Esophagus muscularis mucosa (tissue), 4 donors: ENCODE results near the gene LGALS7B. TPM values are rescaled to one million over a fixed set of nuclear protein-coding genes. Genes with fewer than 3 reads are reported as not detected.

ENCODE experiments used
- DNase-seq: peaks from one replicate; pipeline ENCODE4 v3.0.0-alpha.2; 2017; ENCODE audit errors: extremely low spot score
- H3K27ac ChIP-seq, 4 donors: fragments of 200-600 bp; sonication (generic); replicated peaks in 1 of 4; 1 replicate in 3 of 4; 2 replicates in 1 of 4; pipeline ENCODE4 v1.5.1; 2016 to 2019; ENCODE audit warnings: mild to moderate bottlenecking in 1 of 4
- H3K27me3 ChIP-seq, 4 donors: fragments of 200-600 bp; sonication (generic); one replicate each; pipeline versions ENCODE4 v1.5.1 to v1.6.0; 2016 to 2019
- H3K36me3 ChIP-seq, 4 donors: fragments of 200-600 bp; sonication (generic); one replicate each; pipeline ENCODE4 v1.5.1; 2016 to 2019
- H3K4me1 ChIP-seq, 4 donors: fragments of 200-600 bp; sonication (generic); one replicate each; pipeline ENCODE4 v1.5.1; 2016 to 2019
- H3K4me3 ChIP-seq, 4 donors: fragments of 200-600 bp; sonication (generic); 1 replicate in 2 of 4; 2 replicates in 2 of 4; pipeline ENCODE4 v1.5.1; 2016 to 2019; ENCODE audit warnings: mild to moderate bottlenecking in 4 of 4, moderate library complexity in 1 of 4
- H3K9me3 ChIP-seq, 4 donors: fragments of 200-600 bp; sonication (generic); 1 replicate in 3 of 4; 2 replicates in 1 of 4; pipeline ENCODE4 v1.5.1; 2016 to 2019
- EP300 ChIP-seq: sonication (generic); formaldehyde crosslinking; IDR thresholded peaks from one replicate; pipeline ENCODE4 v1.6.1; 2017; ENCODE audit warnings: antibody characterized with exemption
- POLR2A ChIP-seq: fragments of 450-650 bp; IDR thresholded peaks from one replicate; pipeline ENCODE4 v1.6.1; 2017; ENCODE audit warnings: antibody characterized with exemption, moderate library complexity, mild to moderate bottlenecking, low read depth
- POLR2AphosphoS5 ChIP-seq, 2 donors: sonication (generic); formaldehyde crosslinking; IDR thresholded peaks; one replicate each; pipeline ENCODE4 v1.6.1; 2017; ENCODE audit warnings: antibody characterized with exemption in 2 of 2
- WGBS: methylation state at CpG from one replicate; pipeline ENCODE4 v1.1.5; 2018; 5-methylcytosine and 5-hydroxymethylcytosine counted together
- intact Hi-C: fragments of 100-400 bp; cut with DNase I; formaldehyde crosslinking; loops from one replicate; pipeline ENCODE4 v1.15.1; 2023
- total RNA-seq, 4 donors: library from RNA; depleted of rRNA; stranded (reverse); fragments of >200 nt; gene quantifications; one replicate each; pipeline versions ENCODE4 v1.1.0 to v1.2.1, GENCODE V29; 2016
- TF ChIP-seq, protein P1 (sequence below), 3 experiments: fragments of 200-600 bp in 2 of 3; fragments of 450-650 bp in 1 of 3; sonication (generic) in 2 of 3; IDR thresholded peaks; one replicate each; pipeline ENCODE4 v1.5.1; 2017 to 2019; ENCODE audit warnings: antibody characterized with exemption in 3 of 3, mild to moderate bottlenecking in 2 of 3, moderate library complexity in 1 of 3

The LGALS7B gene
- total RNA-seq, 4 donors from 2014 or later = not detected

DNA sequence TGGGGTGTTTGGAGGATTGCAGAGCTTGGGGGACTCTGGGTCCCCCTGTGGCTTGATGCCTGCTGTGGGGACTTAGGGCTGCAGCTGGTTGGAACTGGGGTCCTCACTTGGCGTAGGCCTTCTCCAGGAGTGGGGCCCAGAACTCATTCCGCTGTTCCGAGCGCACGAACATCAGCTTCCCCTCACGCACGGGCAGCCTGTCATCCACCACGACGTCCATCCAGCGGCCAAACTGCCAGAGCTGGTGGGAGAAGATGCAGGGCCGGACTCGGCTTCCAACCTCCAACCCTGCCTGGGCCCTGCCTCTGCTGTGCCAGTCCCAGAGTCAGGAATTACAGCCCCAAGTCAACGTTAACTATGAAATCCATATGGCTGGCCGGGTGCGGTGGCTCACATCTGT lies 47.3 kb upstream of the LGALS7B start:
- Histone ChIP-seq H3K36me3 (no peaks in the 10 kb centered on the region), H3K4me1 (peaks cover under 1 to 9% (median 7%) of the 10 kb centered on the region in 4 donors), H3K27me3 (no peaks in the 10 kb centered on the region), H3K9me3 (no peaks in the 10 kb centered on the region), H3K27ac (no peak overlapping the region), H3K4me3 (no peak overlapping the region)
- DNase-seq = peak; percentile 85
- intact Hi-C loops = no loop called here
- no peak for TF ChIP-seq POLR2A
- TF ChIP-seq EP300 = no peak
- no peak for TF ChIP-seq POLR2AphosphoS5 (IDR thresholded peaks at IDR 0.05)
- TF ChIP-seq, protein P1, sequence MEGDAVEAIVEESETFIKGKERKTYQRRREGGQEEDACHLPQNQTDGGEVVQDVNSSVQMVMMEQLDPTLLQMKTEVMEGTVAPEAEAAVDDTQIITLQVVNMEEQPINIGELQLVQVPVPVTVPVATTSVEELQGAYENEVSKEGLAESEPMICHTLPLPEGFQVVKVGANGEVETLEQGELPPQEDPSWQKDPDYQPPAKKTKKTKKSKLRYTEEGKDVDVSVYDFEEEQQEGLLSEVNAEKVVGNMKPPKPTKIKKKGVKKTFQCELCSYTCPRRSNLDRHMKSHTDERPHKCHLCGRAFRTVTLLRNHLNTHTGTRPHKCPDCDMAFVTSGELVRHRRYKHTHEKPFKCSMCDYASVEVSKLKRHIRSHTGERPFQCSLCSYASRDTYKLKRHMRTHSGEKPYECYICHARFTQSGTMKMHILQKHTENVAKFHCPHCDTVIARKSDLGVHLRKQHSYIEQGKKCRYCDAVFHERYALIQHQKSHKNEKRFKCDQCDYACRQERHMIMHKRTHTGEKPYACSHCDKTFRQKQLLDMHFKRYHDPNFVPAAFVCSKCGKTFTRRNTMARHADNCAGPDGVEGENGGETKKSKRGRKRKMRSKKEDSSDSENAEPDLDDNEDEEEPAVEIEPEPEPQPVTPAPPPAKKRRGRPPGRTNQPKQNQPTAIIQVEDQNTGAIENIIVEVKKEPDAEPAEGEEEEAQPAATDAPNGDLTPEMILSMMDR (IDR thresholded peaks at IDR 0.05) = no peak
- 94% methylated on average over 11 of the region's 15 CpGs for WGBS

DNA sequence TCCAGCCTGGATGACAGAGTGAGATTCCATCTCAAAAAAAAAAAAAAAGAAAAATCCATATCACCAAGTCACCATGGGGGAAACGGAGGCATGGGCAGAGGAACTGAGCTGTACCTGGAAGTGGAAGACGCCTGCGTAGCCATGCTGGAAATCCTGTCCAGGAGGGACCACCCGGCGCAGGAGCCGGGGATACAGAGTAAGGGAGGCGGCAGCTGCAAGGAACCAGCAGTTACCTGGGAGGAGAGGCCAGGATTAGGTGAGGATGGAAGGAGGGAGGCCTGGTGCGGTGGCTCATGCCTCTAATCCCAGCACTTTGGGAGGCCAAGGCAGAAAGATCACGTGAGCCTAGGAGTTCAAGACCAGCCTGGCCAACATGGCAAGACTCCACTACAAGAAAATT lies 46.7 kb upstream of the LGALS7B start:
- Histone ChIP-seq H3K27me3 (no peaks in the 10 kb centered on the region), H3K27ac (no peak overlapping the region), H3K4me3 (no peak overlapping the region), H3K9me3 (no peaks in the 10 kb centered on the region), H3K36me3 (no peaks in the 10 kb centered on the region), H3K4me1 (peaks cover 0 to 2% (median under 1%) of the 10 kb centered on the region in 4 donors)
- 97% methylated on average over 9 of the region's 9 CpGs for WGBS
- TF ChIP-seq POLR2AphosphoS5 (IDR thresholded peaks at IDR 0.05) = no peak
- TF ChIP-seq POLR2A = no peak
- TF ChIP-seq, protein P1 (IDR thresholded peaks at IDR 0.05) = no peak
- no peak for TF ChIP-seq EP300
- DNase-seq = no peak
- intact Hi-C loops = no loop called here

DNA sequence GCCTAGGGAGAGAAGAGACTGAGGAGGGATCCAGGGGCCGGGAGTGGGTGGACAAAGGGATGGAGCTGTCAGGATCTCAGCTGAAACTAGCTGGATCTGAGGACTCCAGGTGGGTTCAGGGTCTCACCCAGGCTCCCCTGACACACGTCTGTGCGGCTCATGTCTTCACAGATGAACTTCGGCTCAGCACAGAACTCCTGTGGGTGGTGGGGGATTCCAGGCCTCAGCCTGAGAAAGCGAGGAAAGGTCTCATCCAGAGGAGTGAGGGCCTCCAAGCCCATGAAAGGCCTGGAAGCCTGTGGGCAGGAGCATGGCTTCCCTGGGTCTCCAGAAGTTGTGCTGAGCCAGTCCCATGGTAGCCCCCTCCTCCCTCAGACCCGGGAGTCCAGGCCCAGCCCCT lies 46.1 kb upstream of the LGALS7B start:
- Histone ChIP-seq H3K4me1 (no peaks in the 10 kb centered on the region), H3K36me3 (no peaks in the 10 kb centered on the region), H3K27me3 (no peaks in the 10 kb centered on the region), H3K4me3 (no peak overlapping the region), H3K9me3 (no peaks in the 10 kb centered on the region), H3K27ac (no peak overlapping the region)
- intact Hi-C loops = no loop called here
- TF ChIP-seq POLR2A (no peak), POLR2AphosphoS5 (IDR thresholded peaks at IDR 0.05) (no peak), EP300 (no peak)
- TF ChIP-seq, protein P1 (IDR thresholded peaks at IDR 0.05) = no peak
- DNase-seq = no peak
- WGBS = 92% methylated on average over 5 of the region's 6 CpGs

DNA sequence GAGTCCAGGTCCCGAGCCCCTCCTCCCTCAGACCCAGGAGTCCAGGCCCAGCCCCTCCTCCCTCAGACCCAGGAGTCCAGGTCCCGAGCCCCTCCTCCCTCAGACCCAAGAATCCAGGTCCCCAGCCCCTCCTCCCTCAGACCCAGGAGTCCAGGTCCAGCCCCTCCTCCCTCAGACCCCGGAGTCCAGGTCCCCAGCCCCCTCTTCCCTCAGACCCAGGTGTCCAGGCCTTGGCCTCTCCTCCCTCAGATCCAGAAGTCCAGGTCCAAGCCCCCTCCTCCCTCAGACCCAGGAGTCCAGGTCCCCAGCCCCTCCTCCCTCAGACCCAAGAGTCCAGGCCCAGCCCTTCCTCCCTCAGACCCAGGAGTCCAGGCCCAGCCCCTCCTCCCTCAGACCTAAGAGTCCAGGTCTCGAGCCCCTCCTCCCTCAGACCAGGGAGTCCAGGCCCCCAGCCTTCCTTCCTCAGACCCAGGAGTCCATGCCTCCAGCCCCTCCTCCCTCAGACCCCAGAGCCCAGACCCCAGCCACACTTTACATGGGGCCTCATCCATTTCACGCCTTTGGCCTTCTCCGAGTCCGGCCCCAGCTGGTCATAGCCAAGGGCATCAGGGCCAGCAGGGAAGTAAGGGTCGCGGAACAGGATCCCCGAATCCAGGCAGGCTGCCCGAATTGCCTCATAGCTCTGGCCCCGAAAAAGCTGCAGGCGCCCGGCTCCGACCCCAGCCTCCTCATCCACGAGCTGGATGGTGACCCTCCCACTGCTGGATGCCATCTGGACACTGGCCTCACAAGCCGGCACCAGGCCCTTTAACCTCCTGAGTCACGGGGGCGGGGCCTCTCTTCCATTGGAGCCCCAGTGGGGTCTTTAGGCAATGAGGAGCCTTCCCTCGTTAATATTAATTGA lies 45.4 kb upstream of the LGALS7B start:
- Histone ChIP-seq H3K27ac (no peak overlapping the region), H3K9me3 (no peaks in the 10 kb centered on the region), H3K4me3 (no peak overlapping the region), H3K36me3 (no peaks in the 10 kb centered on the region), H3K4me1 (no peaks in the 10 kb centered on the region), H3K27me3 (no peaks in the 10 kb centered on the region)
- TF ChIP-seq POLR2AphosphoS5 (IDR thresholded peaks at IDR 0.05) = no peak
- no peak for TF ChIP-seq POLR2A
- no peak for TF ChIP-seq EP300
- TF ChIP-seq, protein P1 (IDR thresholded peaks at IDR 0.05) = no peak
- 77% methylated on average over 8 of the region's 20 CpGs for WGBS
- intact Hi-C loops = no loop called here
- DNase-seq = no peak
